GM23248 (cell line): ENCODE measurements around the gene SCG5. TPM values are rescaled to one million over a fixed set of nuclear protein-coding genes. Genes with fewer than 3 reads are reported as not detected.
A peak's percentile ranks its signal among the peaks of the same experiment; 100 is the strongest.

Source experiments
- DNase-seq: peaks from one replicate; pipeline ENCODE4 v3.0.0-alpha.2; 2015
- H2AFZ ChIP-seq: fragments of 200-600 bp; sonication (generic); 2 replicates; pipeline ENCODE4 v1.6.1; 2016; ENCODE audit warnings: antibody characterized with exemption
- H3F3A ChIP-seq: fragments of 200-600 bp; sonication (generic); 2 replicates; pipeline ENCODE4 v1.6.1; 2016; ENCODE audit warnings: mild to moderate bottlenecking, antibody characterized with exemption, mixed run types; ENCODE audit not compliant: insufficient read depth
- H3K27ac ChIP-seq: fragments of 200-600 bp; sonication (generic); 2 replicates; pipeline ENCODE4 v1.5.1; 2016; ENCODE audit warnings: mild to moderate bottlenecking
- H3K27me3 ChIP-seq: fragments of 200-600 bp; sonication (generic); replicated peaks from 2 replicates; pipeline ENCODE4 v1.6.1; 2016; ENCODE audit warnings: mild to moderate bottlenecking; ENCODE audit not compliant: insufficient read depth
- H3K36me3 ChIP-seq: fragments of 200-600 bp; sonication (generic); 2 replicates; pipeline ENCODE4 v1.6.1; 2016; ENCODE audit warnings: low read depth, mild to moderate bottlenecking
- H3K4me1 ChIP-seq: fragments of 200-600 bp; sonication (generic); 2 replicates; pipeline ENCODE4 v1.6.1; 2016; ENCODE audit warnings: mild to moderate bottlenecking; ENCODE audit not compliant: insufficient read depth
- H3K4me2 ChIP-seq: fragments of 200-600 bp; sonication (generic); one replicate; pipeline ENCODE4 v1.6.1; 2016; ENCODE audit warnings: mild to moderate bottlenecking; ENCODE audit not compliant: unreplicated experiment
- H3K4me3 ChIP-seq: fragments of 200-600 bp; sonication (generic); 2 replicates; pipeline ENCODE4 v1.5.1; 2016; ENCODE audit warnings: mild to moderate bottlenecking
- H3K79me2 ChIP-seq: fragments of 200-600 bp; sonication (generic); 2 replicates; pipeline ENCODE4 v1.6.1; 2016; ENCODE audit warnings: mild to moderate bottlenecking; ENCODE audit not compliant: insufficient read depth
- H3K9ac ChIP-seq: fragments of 200-600 bp; sonication (generic); 2 replicates; pipeline ENCODE4 v1.6.1; 2016; ENCODE audit warnings: mild to moderate bottlenecking
- H3K9me2 ChIP-seq: fragments of 200-600 bp; sonication (generic); 2 replicates; pipeline ENCODE4 v1.6.1; 2016; ENCODE audit warnings: mixed run types, mild to moderate bottlenecking, moderate library complexity; ENCODE audit not compliant: insufficient read depth
- H3K9me3 ChIP-seq: fragments of 200-600 bp; sonication (generic); one replicate; pipeline ENCODE4 v1.6.1; 2017; ENCODE audit warnings: low read depth
- H4K20me1 ChIP-seq: fragments of 200-600 bp; sonication (generic); 2 replicates; pipeline ENCODE4 v1.6.0; 2016; ENCODE audit not compliant: insufficient read depth
- EZH2 ChIP-seq: fragments of 200-600 bp; sonication (generic); IDR thresholded peaks from 2 replicates; pipeline ENCODE4 v1.6.1; 2018; ENCODE audit warnings: antibody characterized with exemption, mild to moderate bottlenecking; ENCODE audit not compliant: insufficient read depth, poor library complexity, severe bottlenecking
- EZH2phosphoT487 ChIP-seq: fragments of 200-600 bp; sonication (generic); IDR thresholded peaks from 2 replicates; pipeline ENCODE4 v1.6.1; 2018; ENCODE audit warnings: antibody characterized with exemption, moderate library complexity, mild to moderate bottlenecking, low read depth; ENCODE audit not compliant: insufficient read depth
- WGBS, 2 experiments: methylation state at CpG; one replicate each; pipeline ENCODE4 v1.1.6; 2015 to 2017; ENCODE audit warnings: low lambda C conversion rate in 2 of 2, low coverage in 1 of 2; ENCODE audit errors: missing lambda C conversion rate in 2 of 2; 5-methylcytosine and 5-hydroxymethylcytosine counted together
- in situ Hi-C: fragments of 300-500 bp; cut with MboI; formaldehyde crosslinking; loops from 2 replicates; pipeline ENCODE4 v1.15.0; 2020
- polyA plus RNA-seq: library from polyadenylated mRNA; unstranded; fragments of >200 nt; fragmentation: Nextera tagmentation; extraction: Ambion mirVana; gene quantifications from 2 replicates; pipeline ENCODE4 v1.2.1, GENCODE V29; 2016
- total RNA-seq: library from RNA; depleted of rRNA; stranded (reverse); fragments of >200 nt; shearing (Covaris generic); gene quantifications from 2 replicates; pipeline ENCODE4 v1.2.3, GENCODE V29; 2014

The SCG5 gene
- total and polyA plus RNA-seq, 2 experiments from 2014 or later: 16.2 to 19.5 TPM

DNA sequence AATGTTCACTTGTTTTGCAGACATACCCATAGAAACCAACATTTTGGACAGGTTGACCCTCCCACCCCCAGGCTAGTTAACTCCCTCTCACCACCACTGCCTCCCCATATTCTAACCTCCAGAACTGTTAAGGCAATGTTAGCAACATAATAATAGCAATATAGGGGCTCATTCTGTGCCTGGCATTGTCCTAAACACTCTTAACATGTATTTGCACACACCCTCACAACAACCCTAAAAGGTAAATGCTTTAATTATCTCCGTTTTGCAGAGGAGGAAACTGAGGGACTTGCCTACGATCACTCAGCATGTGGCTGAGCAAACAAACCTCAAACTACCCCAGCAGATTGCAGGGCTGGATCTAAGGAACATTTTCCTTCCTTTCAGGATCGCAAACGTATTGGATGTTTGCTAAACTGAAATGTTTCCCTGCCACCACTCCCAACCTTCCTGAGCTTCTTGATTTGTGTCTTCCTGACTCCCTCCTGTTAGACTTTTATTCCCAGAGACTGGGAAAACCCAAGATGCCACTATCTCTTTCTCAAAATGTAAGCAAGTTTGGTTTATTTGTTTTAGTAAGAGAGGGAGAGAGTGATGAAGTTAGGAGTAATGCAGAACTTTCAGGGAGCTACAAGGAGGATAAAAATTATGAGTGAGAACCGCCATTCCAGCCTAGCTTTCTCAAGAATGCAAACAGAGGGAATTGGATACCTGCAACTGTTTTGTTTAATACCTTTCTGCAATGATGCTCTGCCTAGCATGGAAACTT lies 1.3 kb downstream of the SCG5 start:
- DNase-seq: no peak
- Histone ChIP-seq H3K9me2 (no peaks in the 10 kb centered on the region), H3F3A (peaks cover 6% of the 10 kb centered on the region), H3K9ac (no peak overlapping the region), H2AFZ (no peak overlapping the region), H3K9me3 (no peaks in the 10 kb centered on the region), H3K4me2 (no peak overlapping the region), H3K36me3 (no peaks in the 10 kb centered on the region; the same call in 1 of the 2 replicates), H3K27me3 (no peaks in the 10 kb centered on the region), H3K4me1 (no peaks in the 10 kb centered on the region; the same call in 1 of the 2 replicates), H3K4me3 (no peak overlapping the region), H4K20me1 (no peaks in the 10 kb centered on the region), H3K27ac (no peak overlapping the region), H3K79me2 (no peaks in the 10 kb centered on the region)
- TF ChIP-seq EZH2phosphoT487 (no peak), EZH2 (no peak)
- 88 to 89% methylated on average over 5 of the region's 5 CpGs for WGBS, 2 experiments
- in situ Hi-C loops: no loop called here

DNA sequence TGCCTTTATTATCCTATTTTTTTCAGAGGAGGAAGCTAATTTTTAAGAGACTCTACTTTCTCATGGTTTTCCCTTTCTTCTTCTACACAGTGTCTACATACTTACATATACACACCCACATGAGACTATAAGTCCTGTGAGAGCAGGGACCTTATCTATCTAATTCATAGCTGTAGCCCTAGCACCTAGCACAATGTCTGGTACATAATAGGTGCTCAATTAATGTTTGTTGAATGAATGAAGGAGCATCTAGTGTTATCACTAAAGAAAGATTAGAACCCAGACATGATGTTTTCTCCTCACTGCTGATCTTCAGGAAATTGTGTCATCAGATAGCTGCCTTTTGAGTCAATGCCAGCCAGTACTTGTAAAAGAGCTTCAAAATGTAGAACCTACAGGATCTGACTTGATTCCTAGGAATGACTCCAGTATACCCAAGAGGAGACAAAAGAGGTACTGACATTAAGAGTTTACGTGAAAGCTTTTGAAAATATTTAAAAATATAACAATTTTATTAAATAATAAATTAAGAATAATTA lies 2.5 kb downstream of the SCG5 start:
- Histone ChIP-seq H3K79me2 (no peaks in the 10 kb centered on the region), H3K4me3 (no peak overlapping the region), H3K4me1 (no peaks in the 10 kb centered on the region; the same call in 1 of the 2 replicates), H4K20me1 (no peaks in the 10 kb centered on the region), H3K9me2 (no peaks in the 10 kb centered on the region), H3K27ac (no peak overlapping the region), H3K27me3 (no peaks in the 10 kb centered on the region), H3K9ac (no peak overlapping the region), H3K36me3 (no peaks in the 10 kb centered on the region), H2AFZ (no peak overlapping the region), H3K9me3 (no peaks in the 10 kb centered on the region), H3F3A (peaks cover 6% of the 10 kb centered on the region), H3K4me2 (no peak overlapping the region)
- TF ChIP-seq EZH2phosphoT487: no peak
- TF ChIP-seq EZH2: no peak
- peak; percentile 50 for DNase-seq
- in situ Hi-C loops: no loop called here
- WGBS, 2 experiments: 95 to 96% methylated on average over 1 of the region's 1 CpG

DNA sequence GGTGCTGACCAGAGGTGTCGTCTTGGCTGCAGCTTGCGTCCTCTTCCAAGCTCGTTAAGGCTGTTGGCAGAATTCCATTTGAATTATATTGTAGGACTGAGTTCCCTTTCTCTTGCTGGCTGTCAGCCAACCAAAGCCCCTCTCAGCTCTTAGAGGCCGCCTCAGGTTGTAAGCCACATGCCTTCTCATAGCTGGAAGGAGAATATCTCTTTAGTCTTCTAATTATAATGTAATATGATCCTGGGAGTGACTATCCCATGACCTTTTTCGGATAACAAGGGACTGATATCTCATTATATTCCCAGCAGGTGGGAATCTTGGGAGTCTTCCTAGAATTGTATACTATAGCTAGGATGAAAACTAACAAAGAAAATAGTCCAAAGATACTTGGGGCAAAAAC lies 4.8 kb downstream of the SCG5 start:
- no peak for DNase-seq

DNA sequence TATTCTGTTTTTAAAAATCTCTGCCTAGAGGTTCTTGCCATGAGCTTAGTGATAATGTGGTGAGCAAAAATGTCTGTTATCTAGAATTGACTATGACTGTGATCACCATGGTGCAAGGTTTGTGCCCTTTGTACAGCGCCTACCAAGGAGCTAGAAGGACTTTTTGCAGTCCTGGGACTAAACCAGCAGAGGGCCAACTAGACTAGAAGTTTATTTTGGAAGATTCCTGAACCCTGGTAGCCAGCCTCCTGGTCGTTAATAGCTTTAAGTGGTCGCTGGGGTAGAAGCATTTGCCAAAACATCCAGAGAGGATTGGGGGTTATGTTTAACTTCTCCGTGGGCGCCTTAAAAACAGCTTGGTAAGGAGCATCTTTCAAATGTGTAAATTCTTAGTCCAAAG lies 7.8 kb downstream of the SCG5 start:
- 53 to 59% methylated on average over 5 of the region's 5 CpGs for WGBS, 2 experiments
- no peaks in the 10 kb centered on the region for H3K79me2 ChIP-seq
- no peak overlapping the region for H3K27ac ChIP-seq
- H3K27me3 ChIP-seq: no peaks in the 10 kb centered on the region
- TF ChIP-seq EZH2: no peak
- H2AFZ ChIP-seq: no peak overlapping the region; the same call in 1 of the 2 replicates
- in situ Hi-C loops: loop anchor here (5.0 kb wide), 1 partner anchor 343 kb away; no protein-coding TSS in a partner anchor
- no peak overlapping the region for H3K9ac ChIP-seq
- no peaks in the 10 kb centered on the region for H3K9me2 ChIP-seq
- no peak overlapping the region for H3K4me2 ChIP-seq
- H4K20me1 ChIP-seq: no peaks in the 10 kb centered on the region
- H3F3A ChIP-seq: peaks cover 3% of the 10 kb centered on the region; the same call in 1 of the 2 replicates
- H3K4me3 ChIP-seq: no peak overlapping the region
- DNase-seq: peak; percentile 65
- no peaks in the 10 kb centered on the region for H3K36me3 ChIP-seq
- H3K9me3 ChIP-seq: no peaks in the 10 kb centered on the region
- no peaks in the 10 kb centered on the region; the same call in 1 of the 2 replicates for H3K4me1 ChIP-seq

More for the DNA sequence above, 4.8 kb downstream of the SCG5 start:
- no peak overlapping the region for H3K27ac ChIP-seq
- no peaks in the 10 kb centered on the region for H3K27me3 ChIP-seq
- no peaks in the 10 kb centered on the region for H3K9me2 ChIP-seq
- WGBS, 2 experiments: 73% methylated on average over 5 of the region's 5 CpGs
- peaks cover 9% of the 10 kb centered on the region for H3F3A ChIP-seq
- H3K9ac ChIP-seq: no peak overlapping the region
- no peaks in the 10 kb centered on the region for H3K36me3 ChIP-seq
- H3K4me2 ChIP-seq: no peak overlapping the region
- H2AFZ ChIP-seq: no peak overlapping the region
- H3K4me1 ChIP-seq: no peaks in the 10 kb centered on the region; the same call in 1 of the 2 replicates
- no peak overlapping the region for H3K4me3 ChIP-seq
- in situ Hi-C loops: loop anchor here (5.0 kb wide), 1 partner anchor 346 kb away; no protein-coding TSS in a partner anchor
- no peaks in the 10 kb centered on the region for H3K9me3 ChIP-seq
- no peaks in the 10 kb centered on the region for H3K79me2 ChIP-seq
- H4K20me1 ChIP-seq: no peaks in the 10 kb centered on the region
- TF ChIP-seq EZH2phosphoT487 (no peak), EZH2 (no peak)
